K562 (cell line): ENCODE measurements around the gene AFF3. TPM values are rescaled to one million over a fixed set of nuclear protein-coding genes. Genes with fewer than 3 reads are reported as not detected.

Experiments used
- ATAC-seq: fragments of 200-7000 bp; cut with Tn5 transposase; 3 replicates; pipeline ENCODE4 v1.9.1; 2020; ENCODE audit warnings: moderate library complexity
- BruUV-seq: library from RNA; stranded (reverse); fragments of 400-500 nt; replicated peaks from 2 replicates; lab custom pipeline; 2021; lab: Mats Ljungman, UMichigan
- CTCF ChIA-PET: fragments of 300-600 bp; formaldehyde crosslinking; extraction: SDS; loops from one replicate; lab custom pipeline; 2021; ENCODE audit warnings: low intra/inter-chr PET ratio; lab: Yijun Ruan, JAX
- POLR2A ChIA-PET: fragments of 300-600, 350-650 bp; sonication (Branson Sonifier 250); formaldehyde crosslinking; extraction: SDS; loops from one replicate; lab custom pipeline; 2021; ENCODE audit warnings: antibody characterized with exemption, inconsistent platforms; lab: Yijun Ruan, JAX
- DNase-seq, 4 experiments: peaks; one replicate each; pipeline versions ENCODE4 v3.0.0 to v3.0.0-alpha.2; 2011 to 2018; ENCODE audit warnings: low spot score in 3 of 4, mixed read lengths in 3 of 4; ENCODE audit errors: extremely low read depth in 1 of 4
- FAIRE-seq: peaks from 2 replicates; lab custom pipeline; 2011; peaks lifted over from hg19 to GRCh38; lab: Jason Lieb, UNC
- H2AFZ ChIP-seq: 2 replicates; pipeline ENCODE4 v1.6.0; 2011; ENCODE audit warnings: low read depth, low read length, control low read depth, inconsistent platforms
- H3K27ac ChIP-seq: fragments of 200-600 bp; 3 replicates; pipeline ENCODE4 v1.8.0; 2011; ENCODE audit warnings: low read depth, mild to moderate bottlenecking, control low read depth, inconsistent platforms, low read length, moderate library complexity, mixed read lengths; ENCODE audit errors: extremely low read depth
- H3K27me3 ChIP-seq, 2 experiments: fragments of 300-600 bp in 1 of 2; 2 replicates in 1 of 2; 3 replicates in 1 of 2; pipeline versions ENCODE4 v1.6.0 to v1.8.0; 2011; ENCODE audit warnings: inconsistent platforms in 2 of 2, low read length in 2 of 2, mild to moderate bottlenecking in 1 of 2, mixed read lengths in 1 of 2, moderate library complexity in 1 of 2; ENCODE audit not compliant: control insufficient read depth in 2 of 2, insufficient read depth in 2 of 2
- H3K36me3 ChIP-seq: fragments of 300-600 bp; 3 replicates; pipeline ENCODE4 v1.8.0; 2011; ENCODE audit warnings: mild to moderate bottlenecking, low read length, inconsistent platforms; ENCODE audit not compliant: control insufficient read depth, insufficient read depth
- H3K4me1 ChIP-seq, 2 experiments: fragments of 200-600 bp in 1 of 2; replicated peaks in 1 of 2; 2 replicates in 1 of 2; 3 replicates in 1 of 2; pipeline versions ENCODE4 v1.5.1 to v1.8.0; 2011; ENCODE audit warnings: inconsistent platforms in 2 of 2, low read length in 2 of 2, mild to moderate bottlenecking in 1 of 2, mixed read lengths in 1 of 2, moderate library complexity in 1 of 2; ENCODE audit not compliant: control insufficient read depth in 2 of 2, insufficient read depth in 2 of 2
- H3K4me2 ChIP-seq: 2 replicates; pipeline ENCODE4 v1.6.1; 2011; ENCODE audit warnings: low read length, control low read depth, inconsistent platforms, mixed read lengths; ENCODE audit not compliant: insufficient read depth
- H3K4me3 ChIP-seq: fragments of 200-600 bp; sonication (generic), shearing (Covaris generic); 2 replicates; pipeline ENCODE4 v1.5.1; 2016; ENCODE audit warnings: control low read depth, inconsistent platforms
- H3K79me2 ChIP-seq: fragments of 200-600 bp; 3 replicates; pipeline ENCODE4 v1.8.0; 2011; ENCODE audit warnings: low read length, inconsistent platforms; ENCODE audit not compliant: control insufficient read depth, insufficient read depth
- H3K9ac ChIP-seq, 2 experiments: 2 replicates each; pipeline versions ENCODE4 v1.6.0 to v1.6.1; 2011; ENCODE audit warnings: low read depth in 2 of 2, low read length in 2 of 2, control low read depth in 1 of 2, inconsistent platforms in 1 of 2, mild to moderate bottlenecking in 1 of 2, mixed read lengths in 1 of 2; ENCODE audit not compliant: insufficient read depth in 1 of 2
- H3K9me1 ChIP-seq: one replicate; pipeline ENCODE4 v1.6.0; 2011; ENCODE audit warnings: inconsistent platforms, mild to moderate bottlenecking, low read length, moderate library complexity; ENCODE audit not compliant: control insufficient read depth, insufficient read depth
- H3K9me3 ChIP-seq: replicated peaks from 2 replicates; pipeline ENCODE4 v1.5.1; 2011; ENCODE audit warnings: low read depth, low read length, inconsistent platforms; ENCODE audit not compliant: control insufficient read depth, insufficient read depth
- H4K20me1 ChIP-seq: replicated peaks from 2 replicates; pipeline ENCODE4 v1.6.1; 2011; ENCODE audit warnings: low read length, inconsistent platforms, mixed read lengths; ENCODE audit not compliant: control insufficient read depth, insufficient read depth
- MYNN ChIP-seq, 2 experiments: sonication (generic); formaldehyde crosslinking in 1 of 2; IDR thresholded peaks; 2 replicates each; pipeline versions ENCODE4 v1.5.0 to v1.6.1; 2016 to 2020; ENCODE audit warnings: antibody characterized with exemption in 1 of 2, missing genetic modification reagents in 1 of 2
- RREB1 ChIP-seq: fragments of 250-450 bp; sonication (Bioruptor Pico); IDR thresholded peaks from 2 replicates; pipeline ENCODE4 v1.4.0; 2020
- SIN3B ChIP-seq: fragments of 450-650 bp; IDR thresholded peaks from 2 replicates; pipeline ENCODE4 v1.6.1; 2017; ENCODE audit warnings: low read depth, mild to moderate bottlenecking, moderate library complexity
- ZNF239 ChIP-seq: fragments of 250-450 bp; sonication (Bioruptor Pico); IDR thresholded peaks from 2 replicates; pipeline ENCODE4 v1.4.0; 2020; ENCODE audit warnings: mild to moderate bottlenecking
- ZNF316 ChIP-seq: fragments of 450-650 bp; IDR thresholded peaks from 2 replicates; pipeline ENCODE4 v1.6.1; 2016
- ZNF449 ChIP-seq: fragments of 250-450 bp; sonication (Bioruptor Pico); IDR thresholded peaks from 2 replicates; pipeline ENCODE4 v1.8.0; 2022; ENCODE audit warnings: moderate library complexity, mild to moderate bottlenecking, inconsistent platforms
- ZNF644 ChIP-seq: fragments of 200-800 bp; sonication (Bioruptor generic); IDR thresholded peaks from 2 replicates; pipeline ENCODE4 v1.6.1; 2016; ENCODE audit warnings: low read depth, missing genetic modification characterization, missing compliant biosample characterization
- WGBS: fragments of 100-300 bp; shearing (Covaris generic); methylation state at CpG from one replicate; pipeline ENCODE4 v1.1.6; 2016; ENCODE audit warnings: low coverage, mixed read lengths; ENCODE audit not compliant: insufficient coverage; ENCODE audit errors: missing lambda C conversion rate; 5-methylcytosine and 5-hydroxymethylcytosine counted together
- in situ Hi-C: fragments of 300-500 bp; cut with MboI; formaldehyde crosslinking; loops from 4 replicates; pipeline ENCODE4 v1.15.0; 2018; ENCODE audit warnings: inconsistent platforms, mixed read lengths
- intact Hi-C: fragments of 100-400 bp; cut with micrococcal nuclease; formaldehyde crosslinking; loops from 2 replicates; pipeline ENCODE4 v1.14.2; 2022
- polyA plus RNA-seq, 8 experiments: library from polyadenylated mRNA; depleted of rRNA in 4 of 8; stranded (reverse) in 5 of 8; unstranded in 3 of 8; fragments of >200 nt; fragmentation: Nextera tagmentation in 2 of 8; fragmentation: Illumina TruSeq in 1 of 8; extraction: Ambion mirVana in 2 of 8; extraction: Trizol in 1 of 8; gene quantifications; 2 replicates each; pipeline versions ENCODE4 v1.2.1 to v1.2.3, GENCODE V29; 2011 to 2014; ENCODE audit warnings: inconsistent platforms in 1 of 8, missing spikeins in 1 of 8
- total RNA-seq, 7 experiments: library from RNA; depleted of rRNA in 6 of 7; stranded (reverse); fragments of >200 nt in 6 of 7; fragmentation: Illumina TruSeq in 2 of 7; extraction: Trizol in 2 of 7; gene quantifications; 2 replicates each; pipeline versions ENCODE4 v1.2.1 to v1.2.3, GENCODE V29; 2011 to 2021; ENCODE audit warnings: low replicate concordance in 1 of 7

AFF3 gene
- total and polyA plus RNA-seq, 9 of the 15 experiments (the other 6 are each of a cell fraction or from before 2014, with no cell fraction given) = 0.02 to 0.11 TPM; not detected in 7

GRCh38 chr2:99765731-99766318 is 376.6 kb downstream of the AFF3 start:
- Histone ChIP-seq H3K27ac (no peak overlapping the region), H2AFZ (no peak overlapping the region), H3K9me1 (no peaks in the 10 kb centered on the region), H3K4me3 (no peak overlapping the region), H3K4me1 (peaks cover 0 to 2% of the 10 kb centered on the region in 2 experiments; a peak in 3 of 5 replicates), H3K9me3 (0 out of 2 replicates have a peak, but pooled peaks cover 8% of the 10 kb centered on the region), H3K36me3 (no peaks in the 10 kb centered on the region)
- CTCF ChIA-PET = no interaction called here
- POLR2A ChIA-PET = no interaction called here
- intact Hi-C loops = no loop called here
- ATAC-seq (no peak), DNase-seq (no peak)
- TF ChIP-seq ZNF239 (CRISPR knock-in tag) (no peak), ZNF644 (tag) (no peak), ZNF449 (CRISPR knock-in tag) (no peak), SIN3B (no peak), RREB1 (CRISPR knock-in tag) (no peak), ZNF316 (peak; percentile 40; the same call in 1 of the 2 replicates), MYNN (IDR thresholded peaks at IDR 0.05) (no peak), MYNN (CRISPR knock-in tag; IDR thresholded peaks at IDR 0.05) (no peak)
- TF ChIP-seq, all 486 proteins: peak for 1
- H3K79me2 ChIP-seq = no peaks in the 10 kb centered on the region
- no peaks in the 10 kb centered on the region for H4K20me1 ChIP-seq
- no peak overlapping the region for H3K9ac ChIP-seq
- in situ Hi-C loops = no loop called here
- H3K4me2 ChIP-seq = no peak overlapping the region
- H3K27me3 ChIP-seq = peaks cover 0 to 7% of the 10 kb centered on the region in 2 experiments; a peak in 1 of 5 replicates
- no peak for FAIRE-seq
- WGBS = 8% methylated on average over 4 of the region's 4 CpGs
- no TSS peak for BruUV-seq
